Brain microvascular endothelial cell (primary cell): ENCODE data around the gene SIGLEC1.

Source experiments
- DNase-seq: peaks from one replicate; pipeline ENCODE4 v3.0.0-alpha.2; 2020
- H3K27ac ChIP-seq: fragments of 250-450 bp; sonication (Bioruptor Pico); 2 replicates; pipeline ENCODE4 v1.5.1; 2020; ENCODE audit warnings: mild to moderate bottlenecking, moderate library complexity
- H3K27me3 ChIP-seq: fragments of 250-450 bp; sonication (Bioruptor Pico); replicated peaks from 2 replicates; pipeline ENCODE4 v1.5.1; 2020; ENCODE audit warnings: mild to moderate bottlenecking
- H3K36me3 ChIP-seq: fragments of 250-450 bp; sonication (Bioruptor Pico); replicated peaks from 2 replicates; pipeline ENCODE4 v1.5.1; 2020; ENCODE audit warnings: mild to moderate bottlenecking
- H3K4me3 ChIP-seq: 2 replicates; pipeline ENCODE4 v1.5.1; 2011; ENCODE audit warnings: low read depth, mild to moderate bottlenecking, control low read depth, low read length, moderate library complexity
- in situ Hi-C: cut with HindIII; loops from 2 replicates; pipeline ENCODE4 v1.10.0; 2017; ENCODE audit warnings: low sequenced_read_pairs, low pct_ligation_motif_present
- TF ChIP-seq, protein P1 (sequence below): IDR thresholded peaks from 2 replicates; pipeline ENCODE4 v1.5.1; 2011; ENCODE audit warnings: low read depth, mild to moderate bottlenecking, moderate library complexity, low read length, control low read depth, inconsistent platforms; ENCODE audit errors: missing control alignments

The SIGLEC1 gene

DNA sequence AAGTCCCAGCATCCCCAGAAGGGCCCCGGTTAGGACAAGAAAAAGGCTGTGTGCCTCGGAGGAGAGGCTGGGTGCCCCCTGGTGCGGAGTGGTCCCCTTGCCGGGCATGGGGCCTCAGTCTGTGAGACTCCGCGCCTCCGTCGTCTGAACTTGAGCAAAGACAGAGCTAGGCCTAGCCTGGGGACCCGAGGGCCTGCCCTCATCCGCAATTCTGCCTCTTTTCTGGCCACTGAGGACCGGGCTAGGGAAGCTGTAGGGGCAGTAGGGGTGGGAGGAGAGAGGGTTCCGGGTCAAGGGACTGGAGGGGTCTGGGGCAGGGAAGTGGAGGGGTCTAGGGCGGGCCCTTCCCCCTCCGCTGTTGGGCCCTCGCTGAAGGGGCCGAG, 19.5 kb upstream of the SIGLEC1 start:
- no peak for DNase-seq
- Histone ChIP-seq H3K4me3 (no peak overlapping the region), H3K27me3 (peaks cover 20% of the 10 kb centered on the region), H3K27ac (no peak overlapping the region), H3K36me3 (no peaks in the 10 kb centered on the region)
- in situ Hi-C loops = no loop called here
- TF ChIP-seq, protein P1, sequence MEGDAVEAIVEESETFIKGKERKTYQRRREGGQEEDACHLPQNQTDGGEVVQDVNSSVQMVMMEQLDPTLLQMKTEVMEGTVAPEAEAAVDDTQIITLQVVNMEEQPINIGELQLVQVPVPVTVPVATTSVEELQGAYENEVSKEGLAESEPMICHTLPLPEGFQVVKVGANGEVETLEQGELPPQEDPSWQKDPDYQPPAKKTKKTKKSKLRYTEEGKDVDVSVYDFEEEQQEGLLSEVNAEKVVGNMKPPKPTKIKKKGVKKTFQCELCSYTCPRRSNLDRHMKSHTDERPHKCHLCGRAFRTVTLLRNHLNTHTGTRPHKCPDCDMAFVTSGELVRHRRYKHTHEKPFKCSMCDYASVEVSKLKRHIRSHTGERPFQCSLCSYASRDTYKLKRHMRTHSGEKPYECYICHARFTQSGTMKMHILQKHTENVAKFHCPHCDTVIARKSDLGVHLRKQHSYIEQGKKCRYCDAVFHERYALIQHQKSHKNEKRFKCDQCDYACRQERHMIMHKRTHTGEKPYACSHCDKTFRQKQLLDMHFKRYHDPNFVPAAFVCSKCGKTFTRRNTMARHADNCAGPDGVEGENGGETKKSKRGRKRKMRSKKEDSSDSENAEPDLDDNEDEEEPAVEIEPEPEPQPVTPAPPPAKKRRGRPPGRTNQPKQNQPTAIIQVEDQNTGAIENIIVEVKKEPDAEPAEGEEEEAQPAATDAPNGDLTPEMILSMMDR = no peak

DNA sequence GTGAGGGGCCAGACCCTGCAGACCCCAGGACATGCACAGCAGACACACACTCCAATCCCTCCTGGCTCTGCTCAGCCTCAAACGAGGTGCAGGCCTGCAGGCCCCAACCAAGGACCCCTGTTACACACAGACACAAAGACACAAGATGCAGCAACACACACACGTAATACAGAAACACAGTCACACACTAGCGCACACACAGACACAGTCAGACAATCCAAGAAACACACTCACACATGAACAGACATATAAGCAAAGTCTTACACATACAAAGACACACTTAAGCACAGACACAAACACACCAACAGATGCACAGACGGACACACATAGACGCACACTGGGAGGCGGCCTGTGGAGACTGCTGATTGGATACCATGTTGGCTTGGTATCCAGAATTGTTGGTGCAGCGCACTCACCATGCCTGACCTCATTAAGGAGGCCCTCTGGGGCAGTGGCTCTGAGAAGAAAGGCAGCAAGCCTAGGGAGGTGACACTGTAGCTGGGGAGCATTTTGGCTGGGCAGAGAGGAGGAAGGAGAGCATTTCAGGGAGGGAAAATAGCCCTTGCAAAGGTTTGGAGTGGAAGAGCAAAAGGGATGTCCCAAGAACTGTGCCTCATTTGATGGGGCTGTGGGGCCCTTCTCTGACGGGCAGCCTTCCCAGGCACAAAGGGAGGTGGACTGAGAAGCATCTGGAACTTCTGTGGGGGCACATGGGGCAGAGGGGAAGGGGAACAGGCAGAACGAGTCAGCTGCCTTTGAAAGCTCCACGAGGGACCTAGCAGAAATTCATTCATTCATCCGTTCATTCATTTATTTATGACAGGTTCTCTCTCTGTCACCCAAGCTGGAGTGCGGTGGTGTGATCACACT, 18.6 kb upstream of the SIGLEC1 start:
- in situ Hi-C loops = no loop called here
- DNase-seq = no peak
- TF ChIP-seq, protein P1 = no peak
- Histone ChIP-seq H3K36me3 (no peaks in the 10 kb centered on the region), H3K27me3 (peaks cover 23% of the 10 kb centered on the region), H3K4me3 (no peak overlapping the region), H3K27ac (no peak overlapping the region)

DNA sequence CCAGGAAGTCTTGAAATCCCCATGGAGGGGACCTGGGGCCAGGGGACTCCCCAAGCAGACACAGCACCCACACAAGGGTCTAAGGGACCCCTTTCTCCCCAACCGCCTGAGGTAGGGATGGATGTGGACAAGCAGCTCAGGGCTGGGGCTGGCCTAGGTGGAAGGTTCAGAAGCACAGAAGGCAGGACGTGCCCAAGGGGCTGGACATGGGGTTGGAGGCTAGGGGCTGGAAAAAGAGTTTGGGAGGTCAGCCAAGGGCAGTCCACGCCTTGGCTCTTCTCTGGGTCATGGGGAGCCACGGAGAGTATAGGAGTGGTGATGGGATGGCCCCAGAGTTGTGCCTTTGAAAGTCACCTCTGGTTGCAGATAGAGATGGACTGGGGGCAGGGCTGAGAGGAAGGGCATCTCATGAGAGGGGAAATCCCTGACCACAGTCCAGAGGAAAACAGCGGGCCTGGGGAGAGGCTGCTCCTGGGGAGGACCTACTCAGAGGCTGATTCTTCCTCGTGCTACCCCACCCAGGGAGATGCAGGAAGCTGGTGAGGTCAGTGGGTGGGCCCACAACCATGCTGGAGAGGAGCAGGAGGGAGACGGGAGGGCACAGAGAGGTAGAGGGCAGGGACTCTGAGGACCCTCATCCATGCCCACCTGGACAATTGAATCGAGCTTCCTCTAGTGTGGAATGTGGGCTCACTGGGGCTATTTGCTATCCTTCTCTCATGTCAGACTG, 17.6 kb upstream of the SIGLEC1 start:
- in situ Hi-C loops = no loop called here
- Histone ChIP-seq H3K4me3 (no peak overlapping the region), H3K36me3 (no peaks in the 10 kb centered on the region), H3K27ac (no peak overlapping the region), H3K27me3 (peaks cover 23% of the 10 kb centered on the region)
- no peak for DNase-seq
- TF ChIP-seq, protein P1 = no peak

DNA sequence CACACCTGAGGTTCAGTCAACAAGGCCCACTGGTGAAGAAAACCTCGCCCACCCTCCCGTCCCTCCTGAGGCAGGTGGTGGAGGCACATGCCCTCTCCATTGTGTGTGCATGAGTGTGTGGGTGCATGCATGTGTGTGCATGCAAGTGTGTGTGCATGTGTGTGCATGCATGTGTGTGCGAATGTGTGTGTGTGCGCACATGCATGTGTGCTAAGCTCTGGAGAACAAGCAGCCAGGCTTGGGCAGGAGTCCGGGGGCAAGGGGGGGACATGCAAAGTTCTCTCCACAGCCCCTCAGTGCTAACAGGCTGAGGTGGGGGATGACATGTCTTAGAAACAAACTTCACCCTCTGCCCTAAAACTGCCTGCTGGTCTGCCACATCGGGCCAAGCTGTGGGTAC, 17.0 kb upstream of the SIGLEC1 start:
- no peak for DNase-seq
- TF ChIP-seq, protein P1 = no peak
- Histone ChIP-seq H3K36me3 (no peaks in the 10 kb centered on the region), H3K27ac (no peak overlapping the region), H3K27me3 (peaks cover 23% of the 10 kb centered on the region), H3K4me3 (no peak overlapping the region)
- in situ Hi-C loops = no loop called here

DNA sequence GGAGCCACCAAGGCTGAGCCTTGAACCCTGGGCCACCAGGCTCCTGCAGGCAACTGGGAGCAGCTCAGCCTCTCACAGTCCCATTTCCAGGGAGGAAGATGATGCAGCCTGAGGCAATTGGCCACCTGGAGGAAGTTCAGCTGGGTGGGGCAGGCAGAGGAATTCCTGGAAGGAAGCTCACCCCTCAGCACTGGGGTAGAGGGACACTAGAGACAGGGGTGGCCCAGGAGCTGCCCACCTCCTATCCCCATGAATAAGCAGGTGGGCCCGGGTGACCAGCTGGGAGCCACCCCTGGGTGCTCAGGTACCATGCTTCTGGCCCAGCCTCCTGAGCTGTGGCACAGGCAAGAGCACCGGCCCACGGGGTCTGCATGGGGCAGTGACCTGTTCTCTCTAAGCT, 16.5 kb upstream of the SIGLEC1 start:
- H3K27ac ChIP-seq = no peak overlapping the region
- no peak for DNase-seq
- no peaks in the 10 kb centered on the region for H3K36me3 ChIP-seq
- TF ChIP-seq, protein P1 = no peak
- no peak overlapping the region for H3K4me3 ChIP-seq
- H3K27me3 ChIP-seq = peaks cover 23% of the 10 kb centered on the region
- in situ Hi-C loops = no loop called here
